Endothelial cell of umbilical vein (primary cell): ENCODE measurements around the gene GLIS2. TPM values are rescaled to one million over a fixed set of nuclear protein-coding genes. Genes with fewer than 3 reads are reported as not detected.
A peak's percentile ranks its signal among the peaks of the same experiment; 100 is the strongest.

ENCODE experiments used
- BruUV-seq: library from RNA; stranded (reverse); fragments of 400-500 nt; replicated peaks from 2 replicates; lab custom pipeline; 2021; lab: Mats Ljungman, UMichigan
- CTCF ChIA-PET: fragments of 300-600, 350-600 bp; sonication (Branson Sonifier 250); formaldehyde crosslinking; loops from one replicate; lab custom pipeline; 2021; ENCODE audit warnings: antibody characterized with exemption, inconsistent platforms; lab: Charles Lee
- POLR2A ChIA-PET: fragments of 300-600, 350-600 bp; sonication (Branson Sonifier 250); formaldehyde crosslinking; loops from one replicate; lab custom pipeline; 2021; ENCODE audit warnings: antibody characterized with exemption, inconsistent platforms; lab: Charles Lee
- DNase-seq: peaks from one replicate; pipeline ENCODE4 v3.0.0-alpha.2; 2011; ENCODE audit warnings: low read depth, low spot score
- FAIRE-seq: peaks from 2 replicates; lab custom pipeline; 2011; peaks lifted over from hg19 to GRCh38; lab: Jason Lieb, UNC
- H2AFZ ChIP-seq: 2 replicates; pipeline ENCODE4 v1.6.0; 2012; ENCODE audit warnings: low read depth, low read length, control low read depth, inconsistent platforms
- H3K27ac ChIP-seq: 2 replicates; pipeline ENCODE4 v1.5.1; 2011; ENCODE audit warnings: low read depth, mild to moderate bottlenecking, control low read depth, low read length, moderate library complexity; ENCODE audit not compliant: insufficient read depth
- H3K27me3 ChIP-seq, 2 experiments: 2 replicates each; pipeline versions ENCODE4 v1.6.0 to v1.6.1; 2011; ENCODE audit warnings: low read length in 2 of 2, mixed read lengths in 1 of 2; ENCODE audit not compliant: control insufficient read depth in 2 of 2, insufficient read depth in 2 of 2
- H3K36me3 ChIP-seq, 2 experiments: 2 replicates in 1 of 2; 3 replicates in 1 of 2; pipeline ENCODE4 v1.5.1; 2011; ENCODE audit warnings: low read length in 2 of 2, mild to moderate bottlenecking in 1 of 2, moderate library complexity in 1 of 2; ENCODE audit not compliant: control insufficient read depth in 2 of 2, insufficient read depth in 2 of 2; ENCODE audit errors: extremely low read depth in 1 of 2
- H3K4me1 ChIP-seq: 3 replicates; pipeline ENCODE4 v1.5.1; 2011; ENCODE audit warnings: mild to moderate bottlenecking, low read length; ENCODE audit not compliant: control insufficient read depth, insufficient read depth; ENCODE audit errors: extremely low read depth
- H3K4me2 ChIP-seq: 2 replicates; pipeline ENCODE4 v1.6.1; 2011; ENCODE audit warnings: low read length, control low read depth, mixed read lengths; ENCODE audit not compliant: insufficient read depth
- H3K4me3 ChIP-seq, 3 experiments: fragments of 200-600 bp in 1 of 3; sonication (generic), shearing (Covaris generic) in 1 of 3; replicated peaks in 1 of 3; 2 replicates each; pipeline ENCODE4 v1.5.1; 2011 to 2016; ENCODE audit warnings: control low read depth in 3 of 3, low read length in 3 of 3, mild to moderate bottlenecking in 2 of 3, inconsistent platforms in 1 of 3, low read depth in 1 of 3, moderate library complexity in 1 of 3; ENCODE audit not compliant: insufficient read depth in 1 of 3
- H3K79me2 ChIP-seq: 2 replicates; pipeline ENCODE4 v1.6.0; 2012; ENCODE audit warnings: low read length, inconsistent platforms; ENCODE audit not compliant: control insufficient read depth, insufficient read depth
- H3K9ac ChIP-seq: replicated peaks from 2 replicates; pipeline ENCODE3; 2011; ENCODE audit warnings: low read length, control low read depth; ENCODE audit not compliant: insufficient read depth; ENCODE audit errors: extremely low read depth
- H3K9me1 ChIP-seq: replicated peaks from 3 replicates; pipeline ENCODE4 v1.6.0; 2011; ENCODE audit warnings: mild to moderate bottlenecking, low read length; ENCODE audit not compliant: control insufficient read depth, insufficient read depth; ENCODE audit errors: extremely low read depth
- H3K9me3 ChIP-seq: replicated peaks from 2 replicates; pipeline ENCODE4 v1.5.1; 2012; ENCODE audit warnings: low read length, inconsistent platforms; ENCODE audit not compliant: control insufficient read depth, insufficient read depth
- H4K20me1 ChIP-seq: replicated peaks from 2 replicates; pipeline ENCODE3; 2011; ENCODE audit warnings: mild to moderate bottlenecking, low read length; ENCODE audit not compliant: control insufficient read depth, insufficient read depth; ENCODE audit errors: extremely low read depth
- CTCF ChIP-seq, 2 donors: IDR thresholded peaks; 1 replicate in 1 of 2; 2 replicates in 1 of 2; pipeline ENCODE4 v1.5.1; 2011; ENCODE audit warnings: low read length in 2 of 2, mild to moderate bottlenecking in 2 of 2, moderate library complexity in 2 of 2, control low read depth in 1 of 2, inconsistent platforms in 1 of 2, low read depth in 1 of 2; ENCODE audit not compliant: insufficient read depth in 1 of 2; ENCODE audit errors: extremely low read depth in 1 of 2
- MAX ChIP-seq: IDR thresholded peaks from 2 replicates; pipeline ENCODE4 v1.6.1; 2011; ENCODE audit not compliant: insufficient read depth, insufficient read length
- dilution Hi-C: fragments of 300-500 bp; cut with MboI; formaldehyde crosslinking; loops from one replicate; pipeline ENCODE4 v1.15.0; 2019; ENCODE audit warnings: low sequenced_read_pairs; ENCODE audit not compliant: extremely low pct_ligation_motif_present
- intact Hi-C: fragments of 100-400 bp; cut with micrococcal nuclease; formaldehyde crosslinking; loops from one replicate; pipeline ENCODE4 v1.10.0; 2022
- polyA plus RNA-seq, 4 experiments: library from polyadenylated mRNA; depleted of rRNA in 3 of 4; stranded (reverse) in 3 of 4; unstranded in 1 of 4; fragments of >200 nt; gene quantifications; 2 replicates each; pipeline versions ENCODE4 v1.2.1 to v1.2.3, GENCODE V29; 2011 to 2012; ENCODE audit warnings: missing spikeins in 1 of 4
- total RNA-seq: library from RNA; stranded (reverse); gene quantifications from 2 replicates; pipeline ENCODE4 v1.2.3, GENCODE V29; 2021

GLIS2 gene
- total and polyA plus RNA-seq, 2 donors (not counting 3 experiments of a cell fraction or from before 2014, with no cell fraction given): 4.6 to 10.1 TPM

GRCh38 chr16:4288148-4288921 lies 27.5 kb upstream of the GLIS2 start:
- H3K4me3 ChIP-seq: no peak overlapping the region
- H3K27me3 ChIP-seq: peaks cover 0 to 4% of the 10 kb centered on the region in 2 experiments
- CTCF ChIA-PET: interaction anchor here (0.6 to 3.6 kb wide), 24 partner anchors 8 to 305 kb away, joined by 3 to 198 read pairs (median 8); partner anchors contain the start of genes GLIS2, PAM16 and TFAP4
- TF ChIP-seq MAX (no peak), CTCF (IDR thresholded peaks at IDR 0.05; ENCODE audit: extremely low read depth in 1 of 2, insufficient read depth in 1 of 2, low read depth in 1 of 2, low read length in 2 of 2) (peak; percentile 96 to 97)
- POLR2A ChIA-PET: no interaction called here
- H2AFZ ChIP-seq: peak overlapping the region; percentile 39
- dilution Hi-C loops (no loop called here), intact Hi-C loops (loop anchor here (1.0 to 2.0 kb wide), 5 partner anchors 16 to 114 kb away; partner anchors contain the start of gene TFAP4)
- no peaks in the 10 kb centered on the region for H3K79me2 ChIP-seq
- peak; percentile 31 for FAIRE-seq
- H3K27ac ChIP-seq: no peak overlapping the region
- no peaks in the 10 kb centered on the region for H3K9me3 ChIP-seq
- H3K9me1 ChIP-seq: no peaks in the 10 kb centered on the region
- no peak overlapping the region for H3K4me2 ChIP-seq
- no peaks in the 10 kb centered on the region for H3K4me1 ChIP-seq
- DNase-seq: peak; percentile 54
- no peak overlapping the region for H3K9ac ChIP-seq
- H4K20me1 ChIP-seq: no peaks in the 10 kb centered on the region
- H3K36me3 ChIP-seq: no peaks in the 10 kb centered on the region
- no TSS peak for BruUV-seq
